ENCODE results near the gene RRP8.

The RRP8 gene

GRCh38 chr11:6608011-6608410, 4.6 kb upstream of the RRP8 start:
- TF ChIP-seq CTCF (IDR thresholded peaks at IDR 0.05) = no peak

GRCh38 chr11:6607190-6607795, 3.9 kb upstream of the RRP8 start:
- TF ChIP-seq CTCF (IDR thresholded peaks at IDR 0.05) = no peak

- no peak for TF ChIP-seq CTCF (IDR thresholded peaks at IDR 0.05)
Observed at GRCh38 chr11:6606471-6607189, 3.2 kb upstream of the RRP8 start.

- TF ChIP-seq CTCF (IDR thresholded peaks at IDR 0.05) = no peak
Observed at GRCh38 chr11:6604790-6605189, 1.4 kb upstream of the RRP8 start.

- TF ChIP-seq CTCF (IDR thresholded peaks at IDR 0.05) = no peak
Observed at GRCh38 chr11:6604081-6604626, 738 bp upstream of the RRP8 start.

- TF ChIP-seq CTCF (IDR thresholded peaks at IDR 0.05) = no peak
Observed at GRCh38 chr11:6602096-6602940, 1.1 kb downstream of the RRP8 start.

- no peak for TF ChIP-seq CTCF (IDR thresholded peaks at IDR 0.05)
Observed at GRCh38 chr11:6601041-6601461, 2.4 kb downstream of the RRP8 start.
